Measurements from ENCODE around the gene MAN1A2.

The MAN1A2 gene

GRCh38 chr1:117359561-117360289 lies 7.5 kb upstream of the MAN1A2 start:
- no peak for DNase-seq (ENCODE audit: low read depth in 2 of 3, low spot score in 1 of 3)

GRCh38 chr1:117362986-117363385 lies 4.3 kb upstream of the MAN1A2 start:
- DNase-seq (ENCODE audit: low read depth in 2 of 3, low spot score in 1 of 3) = no peak

- DNase-seq (ENCODE audit: low read depth in 2 of 3, low spot score in 1 of 3) = no peak
Measured at GRCh38 chr1:117363571-117364048, 3.6 kb upstream of the MAN1A2 start.

- no peak for DNase-seq (ENCODE audit: low read depth in 2 of 3, low spot score in 1 of 3)
Measured at GRCh38 chr1:117364240-117364639, 3.0 kb upstream of the MAN1A2 start.

GRCh38 chr1:117365350-117366176 lies 1.7 kb upstream of the MAN1A2 start:
- DNase-seq (ENCODE audit: low read depth in 2 of 3, low spot score in 1 of 3) = no peak

GRCh38 chr1:117366177-117367045 lies 838 bp upstream of the MAN1A2 start:
- DNase-seq (ENCODE audit: low read depth in 2 of 3, low spot score in 1 of 3) = peak; percentile 40 to 78 (median 64)

- DNase-seq (ENCODE audit: low read depth in 2 of 3, low spot score in 1 of 3) = no peak
Measured at GRCh38 chr1:117368116-117369108, 1.2 kb downstream of the MAN1A2 start.

GRCh38 chr1:117370071-117370470 lies 2.8 kb downstream of the MAN1A2 start:
- no peak for DNase-seq (ENCODE audit: low read depth in 2 of 3, low spot score in 1 of 3)

GRCh38 chr1:117370509-117370908 lies 3.3 kb downstream of the MAN1A2 start:
- DNase-seq (ENCODE audit: low read depth in 2 of 3, low spot score in 1 of 3) = no peak

- no peak for DNase-seq (ENCODE audit: low read depth in 2 of 3, low spot score in 1 of 3)
Measured at GRCh38 chr1:117371441-117372151, 4.3 kb downstream of the MAN1A2 start.

GRCh38 chr1:117372863-117373412 lies 5.7 kb downstream of the MAN1A2 start:
- DNase-seq (ENCODE audit: low read depth in 2 of 3, low spot score in 1 of 3) = no peak

GRCh38 chr1:117373932-117374331 lies 6.7 kb downstream of the MAN1A2 start:
- DNase-seq (ENCODE audit: low read depth in 2 of 3, low spot score in 1 of 3) = no peak

GRCh38 chr1:117375327-117375726 lies 8.1 kb downstream of the MAN1A2 start:
- DNase-seq (ENCODE audit: low read depth in 2 of 3, low spot score in 1 of 3) = no peak

- DNase-seq (ENCODE audit: low read depth in 2 of 3, low spot score in 1 of 3) = no peak
Measured at GRCh38 chr1:117387060-117387633, 19.9 kb downstream of the MAN1A2 start.

- no peak for DNase-seq (ENCODE audit: low read depth in 2 of 3, low spot score in 1 of 3)
Measured at GRCh38 chr1:117388328-117388727, 21.1 kb downstream of the MAN1A2 start.

GRCh38 chr1:117389284-117389683 lies 22.0 kb downstream of the MAN1A2 start:
- DNase-seq (ENCODE audit: low read depth in 2 of 3, low spot score in 1 of 3) = no peak

- no peak for DNase-seq (ENCODE audit: low read depth in 2 of 3, low spot score in 1 of 3)
Measured at GRCh38 chr1:117389779-117390178, 22.5 kb downstream of the MAN1A2 start.

GRCh38 chr1:117392771-117393170 lies 25.5 kb downstream of the MAN1A2 start:
- no peak for DNase-seq (ENCODE audit: low read depth in 2 of 3, low spot score in 1 of 3)

- no peak for DNase-seq (ENCODE audit: low read depth in 2 of 3, low spot score in 1 of 3)
Measured at GRCh38 chr1:117396074-117396473, 28.8 kb downstream of the MAN1A2 start.

Data from stimulated activated CD4-positive, alpha-beta T cell treated with anti-CD3 and anti-CD28 coated beads, Interleukin-12 subunit alpha, Interleukin-12 subunit beta, amount 100 ng/mL, for 48 hours (primary cell).